ENCODE measurements around the gene C2orf92.
A peak's percentile ranks its signal among the peaks of the same experiment; 100 is the strongest.

The C2orf92 gene

DNA sequence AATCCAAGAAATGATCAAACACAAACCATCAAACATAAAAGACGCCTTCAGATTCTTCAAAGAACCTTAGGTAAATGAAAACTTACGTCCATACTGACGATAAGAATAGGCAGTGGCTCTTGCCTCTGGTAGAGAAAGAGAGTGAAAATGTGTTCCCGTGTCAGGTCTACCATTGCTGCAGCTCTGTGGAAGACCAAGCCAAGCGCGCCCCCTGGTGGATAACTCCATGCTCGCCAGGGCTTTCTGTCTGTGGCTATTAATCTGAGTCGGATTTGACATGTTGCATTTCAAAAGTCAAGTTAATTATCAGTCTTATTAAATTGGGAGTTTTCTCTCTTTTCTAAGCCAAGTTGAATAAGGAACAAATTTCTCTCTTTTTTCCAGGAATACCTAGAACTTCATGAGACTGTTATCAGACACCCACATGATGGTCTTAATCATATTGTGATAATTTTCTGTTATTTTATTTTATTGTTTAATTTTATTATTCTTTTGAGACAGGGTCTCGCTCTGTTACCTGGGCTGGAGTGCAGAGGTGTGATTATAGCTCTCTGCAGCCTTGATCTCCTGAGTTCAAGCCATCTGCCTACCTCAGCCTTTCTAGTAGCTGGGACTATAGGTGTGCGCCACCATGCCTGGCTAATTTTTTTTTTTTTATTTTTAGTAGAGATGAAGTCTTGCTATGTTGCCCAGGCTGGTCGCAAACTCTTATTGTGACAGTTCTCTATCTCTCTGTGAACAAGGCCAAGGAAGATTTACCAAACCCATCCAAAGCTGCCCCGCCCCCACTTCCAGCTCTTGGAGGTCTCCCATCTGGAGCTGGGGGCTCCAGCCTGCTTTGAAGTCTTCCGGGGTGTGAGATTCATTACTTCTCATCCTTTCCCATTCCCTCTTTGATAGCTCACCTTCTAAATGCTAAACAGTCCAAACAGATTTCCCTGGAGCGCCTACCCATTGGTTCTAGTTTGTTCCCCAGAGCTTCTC lies 28.0 kb downstream of the C2orf92 start:
- TF ChIP-seq, protein P1, sequence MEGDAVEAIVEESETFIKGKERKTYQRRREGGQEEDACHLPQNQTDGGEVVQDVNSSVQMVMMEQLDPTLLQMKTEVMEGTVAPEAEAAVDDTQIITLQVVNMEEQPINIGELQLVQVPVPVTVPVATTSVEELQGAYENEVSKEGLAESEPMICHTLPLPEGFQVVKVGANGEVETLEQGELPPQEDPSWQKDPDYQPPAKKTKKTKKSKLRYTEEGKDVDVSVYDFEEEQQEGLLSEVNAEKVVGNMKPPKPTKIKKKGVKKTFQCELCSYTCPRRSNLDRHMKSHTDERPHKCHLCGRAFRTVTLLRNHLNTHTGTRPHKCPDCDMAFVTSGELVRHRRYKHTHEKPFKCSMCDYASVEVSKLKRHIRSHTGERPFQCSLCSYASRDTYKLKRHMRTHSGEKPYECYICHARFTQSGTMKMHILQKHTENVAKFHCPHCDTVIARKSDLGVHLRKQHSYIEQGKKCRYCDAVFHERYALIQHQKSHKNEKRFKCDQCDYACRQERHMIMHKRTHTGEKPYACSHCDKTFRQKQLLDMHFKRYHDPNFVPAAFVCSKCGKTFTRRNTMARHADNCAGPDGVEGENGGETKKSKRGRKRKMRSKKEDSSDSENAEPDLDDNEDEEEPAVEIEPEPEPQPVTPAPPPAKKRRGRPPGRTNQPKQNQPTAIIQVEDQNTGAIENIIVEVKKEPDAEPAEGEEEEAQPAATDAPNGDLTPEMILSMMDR (IDR thresholded peaks at IDR 0.05) = peak; percentile 79

DNA sequence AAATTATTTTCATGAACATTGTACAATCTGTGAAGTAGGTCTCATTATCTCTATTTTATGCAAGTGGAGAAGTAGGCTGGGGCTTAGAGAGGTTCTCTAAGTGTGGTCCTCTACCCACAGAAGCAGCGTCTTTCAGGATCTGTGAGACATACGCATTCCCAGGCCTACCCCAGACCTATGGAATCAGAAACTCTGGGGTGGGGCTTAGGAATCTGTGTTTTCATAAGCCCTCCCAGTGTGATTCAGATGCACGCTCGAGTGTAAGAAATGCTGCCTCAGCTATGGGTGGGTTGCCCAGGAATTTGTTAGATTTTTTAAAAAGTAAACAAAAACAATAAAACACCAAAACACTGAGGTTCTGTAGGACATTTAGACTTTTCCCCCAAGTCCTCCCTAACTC lies 29.0 kb downstream of the C2orf92 start:
- TF ChIP-seq, protein P1 (IDR thresholded peaks at IDR 0.05) = no peak

DNA sequence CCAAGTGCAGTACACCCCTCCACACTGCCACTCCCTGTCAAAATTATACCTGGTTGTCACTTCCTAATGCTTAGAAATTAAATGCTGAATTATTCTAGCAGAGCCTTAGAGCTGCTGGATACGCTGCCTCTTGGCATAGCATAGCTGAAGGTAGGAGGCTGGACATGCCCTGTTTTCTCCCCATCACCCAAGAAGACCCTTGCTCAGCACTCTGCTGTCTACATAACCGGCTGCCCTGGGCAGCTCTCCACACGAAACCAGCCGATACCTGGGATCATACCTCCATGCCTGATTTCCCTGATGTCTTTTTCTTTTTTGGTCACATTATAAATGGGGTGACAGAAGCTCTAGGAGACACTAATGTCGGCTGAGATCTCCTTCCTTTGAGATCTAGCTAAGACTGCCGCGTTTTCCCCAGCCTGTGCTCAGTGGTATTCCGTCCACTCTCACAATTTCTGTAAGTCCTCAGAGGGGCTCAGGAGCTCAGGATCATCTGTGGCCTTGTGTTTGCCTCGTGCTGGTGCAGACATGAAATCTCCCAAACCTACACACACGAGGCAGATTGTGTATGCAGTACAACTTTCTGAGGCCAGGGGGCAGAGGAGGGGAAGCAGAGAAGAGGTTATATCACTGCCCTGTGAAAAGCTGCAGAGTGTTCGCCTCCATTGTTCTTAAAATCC lies 30.4 kb downstream of the C2orf92 start:
- TF ChIP-seq, protein P1 (IDR thresholded peaks at IDR 0.05) = peak; percentile 50

DNA sequence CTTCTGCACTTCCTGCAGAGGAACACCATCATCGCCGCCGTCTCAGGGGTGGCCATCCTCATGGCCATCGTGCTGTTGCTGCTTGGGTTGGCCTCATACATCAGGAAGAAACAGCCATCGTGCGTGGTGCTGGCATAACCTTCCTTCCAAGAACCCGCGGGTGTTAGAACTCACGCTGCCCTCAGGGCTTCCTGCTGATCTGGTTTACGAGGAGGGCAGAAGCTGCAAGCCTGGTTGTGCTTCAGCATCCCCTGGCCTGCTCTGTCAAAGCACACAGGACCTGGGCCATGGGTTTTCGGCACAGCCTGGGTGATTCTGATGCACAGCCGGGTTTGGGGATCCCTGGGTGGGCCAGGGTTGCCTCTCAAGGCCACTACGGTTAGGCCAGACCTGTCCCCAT lies 31.7 kb downstream of the C2orf92 start:
- TF ChIP-seq, protein P1 (IDR thresholded peaks at IDR 0.05) = no peak

DNA sequence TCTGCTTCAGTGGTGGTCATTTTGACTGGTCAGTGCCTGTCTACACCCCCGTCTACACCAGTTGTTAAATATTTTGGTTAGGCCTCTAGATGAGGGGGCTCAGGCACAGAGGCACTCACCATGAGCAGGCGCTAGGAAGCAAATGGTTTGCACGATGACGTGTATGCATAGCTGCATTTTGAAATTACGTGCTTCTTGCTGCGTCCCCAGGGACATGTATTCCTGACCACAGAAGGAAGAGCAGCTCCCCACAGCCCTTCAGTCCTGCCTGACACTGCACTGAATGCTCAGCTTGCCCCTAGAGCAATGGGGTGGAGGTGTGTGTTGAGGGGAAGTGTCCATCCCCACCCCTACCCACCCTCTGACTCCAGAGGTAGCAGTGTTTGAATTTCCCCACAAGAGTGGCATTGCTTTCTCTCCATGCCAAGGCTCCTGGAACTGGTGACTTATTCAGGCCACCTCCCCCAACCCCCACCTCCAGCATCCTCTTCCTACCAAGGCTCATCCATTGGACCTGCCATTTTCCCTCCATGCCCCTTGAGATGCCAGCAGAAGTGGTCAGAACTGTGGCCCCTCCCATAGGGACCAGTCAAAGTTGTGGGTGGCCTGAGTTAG lies 32.4 kb downstream of the C2orf92 start:
- TF ChIP-seq, protein P1 (IDR thresholded peaks at IDR 0.05) = no peak

DNA sequence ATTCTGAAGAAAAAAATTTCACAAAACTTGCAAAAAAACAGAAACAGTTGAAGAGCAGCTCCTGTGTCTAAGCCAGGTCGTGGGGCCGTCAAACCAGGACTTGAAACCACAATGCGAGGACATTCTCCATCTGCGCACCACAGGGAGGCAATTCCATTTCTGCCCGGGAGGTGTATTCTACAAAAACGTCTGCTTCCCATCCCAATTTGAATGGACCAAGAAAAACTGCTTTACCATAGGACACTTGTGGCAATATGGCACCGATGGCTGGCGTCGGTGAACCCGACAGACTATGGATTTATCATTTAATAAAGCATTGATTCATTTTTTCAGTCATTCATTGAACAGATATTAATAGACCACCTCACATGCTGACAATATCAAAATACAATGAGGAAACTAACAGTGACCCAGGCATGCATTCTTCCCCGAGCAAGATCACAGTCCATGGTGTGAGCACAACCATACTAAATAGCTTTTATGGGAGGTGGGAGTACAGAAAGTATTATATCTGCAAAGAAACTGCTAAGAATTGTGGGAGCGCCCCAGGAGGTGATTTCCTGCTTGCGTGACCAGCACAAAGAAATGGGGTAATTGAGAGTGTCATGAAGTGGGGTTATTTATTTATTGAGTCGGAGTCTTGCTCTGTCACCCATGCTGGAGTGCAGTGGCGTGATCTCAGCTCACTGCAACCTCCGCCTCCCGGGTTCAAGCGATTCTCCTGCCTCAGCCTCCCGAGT lies 33.4 kb downstream of the C2orf92 start:
- TF ChIP-seq, protein P1 (IDR thresholded peaks at IDR 0.05) = no peak

DNA sequence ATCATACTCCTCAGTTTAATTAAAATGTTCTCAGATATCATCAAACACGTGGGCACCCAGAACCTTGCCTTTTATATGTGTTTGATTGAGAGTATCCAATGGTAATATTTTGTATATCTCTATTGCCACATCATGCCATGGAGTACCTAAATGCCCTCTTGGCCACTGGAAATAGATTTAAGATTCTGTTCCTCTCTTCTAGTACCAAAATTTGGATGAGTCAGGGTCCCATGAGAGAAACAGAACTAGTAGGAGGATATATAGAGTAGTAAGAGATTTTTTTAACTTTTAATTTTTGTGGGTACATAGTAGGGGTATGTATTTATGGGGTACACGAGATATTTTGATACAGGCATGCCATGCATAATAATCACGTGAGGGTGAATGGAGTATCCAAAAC lies 34.2 kb downstream of the C2orf92 start:
- TF ChIP-seq, protein P1 (IDR thresholded peaks at IDR 0.05) = no peak

Measured in LNCAP (cell line).